OCI-LY3 (cell line): ENCODE data around the gene ARL13A.

Source experiments
- H2AFZ ChIP-seq: fragments of 200-600, 300-600 bp; shearing (Covaris generic); 2 replicates; pipeline ENCODE4 v1.6.0; 2014; ENCODE audit warnings: antibody characterized with exemption, low read depth, low read length
- H3K27ac ChIP-seq: fragments of 200-600, 300-600 bp; sonication (generic); 2 replicates; pipeline ENCODE4 v1.5.1; 2014; ENCODE audit warnings: mild to moderate bottlenecking, low read length, moderate library complexity, mixed read lengths
- H3K27me3 ChIP-seq: fragments of 200-600, 300-600 bp; sonication (generic); 2 replicates; pipeline ENCODE4 v1.6.1; 2014; ENCODE audit warnings: low read depth, low read length, mixed read lengths
- H3K36me3 ChIP-seq: fragments of 200-600, 300-600 bp; sonication (generic); replicated peaks from 2 replicates; pipeline ENCODE3; 2014; ENCODE audit warnings: low read depth, low read length, mixed read lengths
- H3K4me1 ChIP-seq: fragments of 300-600, 200-600 bp; sonication (generic); 2 replicates; pipeline ENCODE4 v1.6.1; 2014; ENCODE audit warnings: low read length, mixed read lengths
- H3K4me2 ChIP-seq: fragments of 200-600, 300-600 bp; sonication (generic); 2 replicates; pipeline ENCODE4 v1.6.1; 2014; ENCODE audit warnings: low read length, mixed read lengths
- H3K4me3 ChIP-seq: fragments of 300-600, 200-600 bp; sonication (generic); 2 replicates; pipeline ENCODE4 v1.5.1; 2014; ENCODE audit warnings: antibody characterized with exemption, mild to moderate bottlenecking, low read length, moderate library complexity
- H3K79me2 ChIP-seq: fragments of 300-600, 200-600 bp; shearing (Covaris generic); 2 replicates; pipeline ENCODE4 v1.6.1; 2014; ENCODE audit warnings: mild to moderate bottlenecking, low read length, mixed read lengths
- H3K9ac ChIP-seq: fragments of 300-600, 200-600 bp; shearing (Covaris generic); 2 replicates; pipeline ENCODE4 v1.6.0; 2014; ENCODE audit warnings: mild to moderate bottlenecking, low read length, moderate library complexity
- H3K9me3 ChIP-seq: fragments of 200-600, 300-600 bp; shearing (Covaris generic); 2 replicates; pipeline ENCODE4 v1.6.1; 2014; ENCODE audit warnings: low read length, mixed read lengths; ENCODE audit not compliant: insufficient read depth
- H4K20me1 ChIP-seq: fragments of 200-600, 300-600 bp; sonication (generic); 2 replicates; pipeline ENCODE4 v1.6.1; 2016; ENCODE audit warnings: low read length, mixed read lengths; ENCODE audit not compliant: insufficient read depth
- EZH2phosphoT487 ChIP-seq: fragments of 200-600 bp; shearing (Covaris generic); IDR thresholded peaks from 2 replicates; pipeline ENCODE4 v1.6.1; 2018; ENCODE audit warnings: antibody characterized with exemption, mixed run types, low read depth
- TF ChIP-seq, protein P1 (sequence below): fragments of 200-600, 300-600 bp; sonication (generic); IDR thresholded peaks from 2 replicates; pipeline ENCODE4 v1.5.1; 2014; ENCODE audit warnings: antibody characterized with exemption, low read length, low read depth

The ARL13A gene

DNA sequence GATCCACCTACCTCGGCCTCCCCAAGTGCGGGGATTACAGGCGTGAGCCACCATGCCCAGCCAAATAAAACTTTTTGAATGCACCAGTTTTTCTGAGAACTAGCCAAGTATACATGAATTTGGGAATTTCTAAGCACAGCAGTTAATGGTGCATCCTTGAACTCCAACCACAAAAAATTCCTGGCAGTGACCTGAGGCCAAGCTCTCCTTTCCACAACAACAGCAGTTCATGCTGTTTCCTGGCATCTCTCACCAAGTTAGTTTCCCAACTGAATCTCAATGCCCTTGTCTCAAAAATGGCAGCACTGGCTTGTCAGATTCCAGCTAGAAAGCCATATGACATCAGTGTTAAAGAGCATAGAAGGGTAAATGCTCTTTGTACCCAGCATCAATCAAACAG lies 24.9 kb upstream of the ARL13A start:
- Histone ChIP-seq H3K79me2 (no peaks in the 10 kb centered on the region), H3K9ac (no peak overlapping the region), H3K27me3 (no peaks in the 10 kb centered on the region), H4K20me1 (no peaks in the 10 kb centered on the region), H3K4me3 (no peak overlapping the region), H3K36me3 (no peaks in the 10 kb centered on the region), H3K27ac (no peak overlapping the region), H3K4me1 (no peaks in the 10 kb centered on the region), H3K9me3 (no peaks in the 10 kb centered on the region), H3K4me2 (no peak overlapping the region), H2AFZ (no peak overlapping the region)
- no peak for TF ChIP-seq EZH2phosphoT487
- TF ChIP-seq, protein P1, sequence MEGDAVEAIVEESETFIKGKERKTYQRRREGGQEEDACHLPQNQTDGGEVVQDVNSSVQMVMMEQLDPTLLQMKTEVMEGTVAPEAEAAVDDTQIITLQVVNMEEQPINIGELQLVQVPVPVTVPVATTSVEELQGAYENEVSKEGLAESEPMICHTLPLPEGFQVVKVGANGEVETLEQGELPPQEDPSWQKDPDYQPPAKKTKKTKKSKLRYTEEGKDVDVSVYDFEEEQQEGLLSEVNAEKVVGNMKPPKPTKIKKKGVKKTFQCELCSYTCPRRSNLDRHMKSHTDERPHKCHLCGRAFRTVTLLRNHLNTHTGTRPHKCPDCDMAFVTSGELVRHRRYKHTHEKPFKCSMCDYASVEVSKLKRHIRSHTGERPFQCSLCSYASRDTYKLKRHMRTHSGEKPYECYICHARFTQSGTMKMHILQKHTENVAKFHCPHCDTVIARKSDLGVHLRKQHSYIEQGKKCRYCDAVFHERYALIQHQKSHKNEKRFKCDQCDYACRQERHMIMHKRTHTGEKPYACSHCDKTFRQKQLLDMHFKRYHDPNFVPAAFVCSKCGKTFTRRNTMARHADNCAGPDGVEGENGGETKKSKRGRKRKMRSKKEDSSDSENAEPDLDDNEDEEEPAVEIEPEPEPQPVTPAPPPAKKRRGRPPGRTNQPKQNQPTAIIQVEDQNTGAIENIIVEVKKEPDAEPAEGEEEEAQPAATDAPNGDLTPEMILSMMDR = no peak

- no peak overlapping the region for H3K27ac ChIP-seq
- no peaks in the 10 kb centered on the region for H3K79me2 ChIP-seq
- H3K36me3 ChIP-seq = no peaks in the 10 kb centered on the region
- no peaks in the 10 kb centered on the region for H4K20me1 ChIP-seq
- no peak overlapping the region for H2AFZ ChIP-seq
- H3K27me3 ChIP-seq = no peaks in the 10 kb centered on the region
- H3K9me3 ChIP-seq = no peaks in the 10 kb centered on the region
- TF ChIP-seq, protein P1 = no peak
- TF ChIP-seq EZH2phosphoT487 = no peak
- H3K4me1 ChIP-seq = no peaks in the 10 kb centered on the region
- H3K4me3 ChIP-seq = no peak overlapping the region
- no peak overlapping the region for H3K9ac ChIP-seq
- H3K4me2 ChIP-seq = no peak overlapping the region
These were observed 23.1 kb upstream of the ARL13A start for GRCh38 chrX:100946299-100946927.

DNA sequence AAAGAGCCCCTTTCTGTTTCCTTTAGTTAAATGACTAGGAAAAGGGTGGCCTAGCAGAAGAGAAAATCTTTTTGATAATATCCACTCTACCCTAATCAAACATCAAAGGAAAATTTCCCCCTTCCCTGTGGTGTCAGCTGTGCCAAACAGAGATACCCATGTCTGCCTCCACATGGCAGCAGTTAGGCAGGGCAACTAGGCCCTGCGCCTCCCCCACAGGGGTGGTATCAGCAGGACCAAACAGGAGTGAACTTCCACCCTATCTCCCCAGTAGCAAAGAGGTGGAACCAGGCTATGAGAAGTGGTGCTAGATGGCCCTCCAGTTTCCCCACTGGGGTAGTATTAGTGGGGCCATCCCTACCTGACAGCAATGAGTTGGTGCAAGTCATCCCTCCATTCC lies 21.0 kb upstream of the ARL13A start:
- Histone ChIP-seq H3K9ac (no peak overlapping the region), H3K4me3 (no peak overlapping the region), H3K36me3 (no peaks in the 10 kb centered on the region), H3K79me2 (no peaks in the 10 kb centered on the region), H3K4me1 (no peaks in the 10 kb centered on the region), H3K27me3 (no peaks in the 10 kb centered on the region), H3K27ac (no peak overlapping the region), H3K4me2 (no peak overlapping the region), H4K20me1 (no peaks in the 10 kb centered on the region), H2AFZ (no peak overlapping the region), H3K9me3 (no peaks in the 10 kb centered on the region)
- TF ChIP-seq, protein P1 = no peak
- TF ChIP-seq EZH2phosphoT487 = no peak

GRCh38 chrX:100962811-100963210 lies 6.7 kb upstream of the ARL13A start:
- TF ChIP-seq, protein P1 = no peak
- TF ChIP-seq EZH2phosphoT487 = no peak
- Histone ChIP-seq H3K9me3 (no peaks in the 10 kb centered on the region), H4K20me1 (no peaks in the 10 kb centered on the region), H3K36me3 (no peaks in the 10 kb centered on the region), H3K27ac (no peak overlapping the region), H3K9ac (no peak overlapping the region), H3K4me3 (no peak overlapping the region), H3K4me2 (no peak overlapping the region), H3K4me1 (no peaks in the 10 kb centered on the region), H3K27me3 (no peaks in the 10 kb centered on the region), H3K79me2 (no peaks in the 10 kb centered on the region), H2AFZ (no peak overlapping the region)
